COLO668 (cell line): Measurements from ENCODE around the gene RTL9.
A peak's percentile ranks its signal among the peaks of the same experiment; 100 is the strongest.
"Not testable (repeated sequence)": the region's sequence is repeated elsewhere in the genome, so short reads cannot be mapped to it uniquely, and the experiment has no call there.

Source experiments
- DNase-seq: peaks from one replicate; lab custom pipeline; 2025; ENCODE audit not compliant: unreplicated experiment; lab: John Stamatoyannopoulos, UW

The RTL9 gene

GRCh38 chrX:110404376-110404775 lies 45.7 kb downstream of the RTL9 start:
- no peak for DNase-seq

DNA sequence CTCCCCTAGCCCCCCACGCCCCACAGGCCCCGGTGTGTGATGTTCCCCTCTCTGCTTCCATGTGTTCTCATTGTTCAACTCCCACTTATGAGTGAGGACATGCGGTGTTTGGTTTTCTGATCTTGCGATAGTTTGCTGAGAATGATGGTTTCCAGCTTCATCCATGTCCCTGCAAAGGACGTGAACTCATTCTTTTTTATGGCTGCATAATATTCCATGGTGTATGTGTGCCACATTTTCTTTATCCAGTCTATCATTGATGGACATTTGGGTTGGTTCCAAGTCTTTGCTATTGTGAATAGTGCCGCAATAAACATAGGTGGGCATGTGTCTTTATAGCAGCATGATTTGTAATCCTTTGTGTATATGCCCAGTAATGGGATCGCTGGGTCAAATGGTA lies 47.6 kb downstream of the RTL9 start:
- DNase-seq = not testable (repeated sequence)

- no peak for DNase-seq
Measured at GRCh38 chrX:110406822-110407221, 48.2 kb downstream of the RTL9 start.

GRCh38 chrX:110407910-110408545 lies 49.4 kb downstream of the RTL9 start:
- peak; percentile 31 for DNase-seq
